OCI-LY3 (cell line): ENCODE data around the gene SLC2A11.

ENCODE experiments used
- EZH2phosphoT487 ChIP-seq: fragments of 200-600 bp; shearing (Covaris generic); IDR thresholded peaks from 2 replicates; pipeline ENCODE4 v1.6.1; 2018; ENCODE audit warnings: antibody characterized with exemption, mixed run types, low read depth
- TF ChIP-seq, protein P1 (sequence below): fragments of 200-600, 300-600 bp; sonication (generic); IDR thresholded peaks from 2 replicates; pipeline ENCODE4 v1.5.1; 2014; ENCODE audit warnings: antibody characterized with exemption, low read length, low read depth

DNA sequence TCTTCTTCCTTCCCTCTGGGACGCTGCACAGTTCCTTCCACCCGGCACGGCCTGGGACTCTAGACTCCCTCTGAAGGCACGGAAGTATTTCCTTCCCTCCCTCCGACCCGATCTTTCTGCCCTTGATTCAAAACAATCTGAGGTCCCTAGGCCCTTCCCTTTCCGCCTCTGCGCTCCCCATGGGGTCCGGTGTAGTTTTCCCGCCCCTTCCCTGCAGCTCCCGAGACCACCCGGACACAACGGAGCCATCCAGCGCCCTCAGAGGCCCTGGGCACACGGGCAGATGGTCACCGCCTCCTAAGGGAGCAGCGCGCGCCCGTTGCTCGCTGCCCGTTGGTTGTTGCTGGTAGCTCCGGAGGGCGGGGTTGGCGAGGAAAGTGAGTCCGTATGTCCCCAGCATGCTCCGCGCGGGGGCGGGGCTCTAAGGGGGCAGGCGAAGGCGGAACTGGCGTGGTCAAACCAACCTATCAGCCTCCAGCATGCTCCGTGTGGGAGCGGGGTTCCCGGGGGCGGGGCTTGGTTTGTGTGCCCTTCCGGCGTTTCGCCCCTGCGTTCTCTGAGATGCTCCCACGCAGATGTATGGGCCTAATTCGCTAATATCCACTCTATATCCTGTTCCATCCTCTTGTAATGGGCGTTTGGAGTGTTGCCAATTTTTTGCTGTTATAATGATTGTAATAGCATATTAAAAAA, 56.1 kb downstream of the SLC2A11 start:
- TF ChIP-seq, protein P1, sequence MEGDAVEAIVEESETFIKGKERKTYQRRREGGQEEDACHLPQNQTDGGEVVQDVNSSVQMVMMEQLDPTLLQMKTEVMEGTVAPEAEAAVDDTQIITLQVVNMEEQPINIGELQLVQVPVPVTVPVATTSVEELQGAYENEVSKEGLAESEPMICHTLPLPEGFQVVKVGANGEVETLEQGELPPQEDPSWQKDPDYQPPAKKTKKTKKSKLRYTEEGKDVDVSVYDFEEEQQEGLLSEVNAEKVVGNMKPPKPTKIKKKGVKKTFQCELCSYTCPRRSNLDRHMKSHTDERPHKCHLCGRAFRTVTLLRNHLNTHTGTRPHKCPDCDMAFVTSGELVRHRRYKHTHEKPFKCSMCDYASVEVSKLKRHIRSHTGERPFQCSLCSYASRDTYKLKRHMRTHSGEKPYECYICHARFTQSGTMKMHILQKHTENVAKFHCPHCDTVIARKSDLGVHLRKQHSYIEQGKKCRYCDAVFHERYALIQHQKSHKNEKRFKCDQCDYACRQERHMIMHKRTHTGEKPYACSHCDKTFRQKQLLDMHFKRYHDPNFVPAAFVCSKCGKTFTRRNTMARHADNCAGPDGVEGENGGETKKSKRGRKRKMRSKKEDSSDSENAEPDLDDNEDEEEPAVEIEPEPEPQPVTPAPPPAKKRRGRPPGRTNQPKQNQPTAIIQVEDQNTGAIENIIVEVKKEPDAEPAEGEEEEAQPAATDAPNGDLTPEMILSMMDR: no peak
- no peak for TF ChIP-seq EZH2phosphoT487
